HG03439 (cell line): Measurements from ENCODE around the gene RBM10.
A peak's percentile ranks its signal among the peaks of the same experiment; 100 is the strongest.
"Not testable (repeated sequence)": the region's sequence is repeated elsewhere in the genome, so short reads cannot be mapped to it uniquely, and the experiment has no call there.

Source experiments
- ATAC-seq: cut with Tn5 transposase; IDR thresholded peaks from one replicate; pipeline ENCODE4 v1.9.1; 2021; ENCODE audit warnings: mild to moderate bottlenecking, moderate library complexity; ENCODE audit not compliant: unreplicated experiment

Gene RBM10, protein sequence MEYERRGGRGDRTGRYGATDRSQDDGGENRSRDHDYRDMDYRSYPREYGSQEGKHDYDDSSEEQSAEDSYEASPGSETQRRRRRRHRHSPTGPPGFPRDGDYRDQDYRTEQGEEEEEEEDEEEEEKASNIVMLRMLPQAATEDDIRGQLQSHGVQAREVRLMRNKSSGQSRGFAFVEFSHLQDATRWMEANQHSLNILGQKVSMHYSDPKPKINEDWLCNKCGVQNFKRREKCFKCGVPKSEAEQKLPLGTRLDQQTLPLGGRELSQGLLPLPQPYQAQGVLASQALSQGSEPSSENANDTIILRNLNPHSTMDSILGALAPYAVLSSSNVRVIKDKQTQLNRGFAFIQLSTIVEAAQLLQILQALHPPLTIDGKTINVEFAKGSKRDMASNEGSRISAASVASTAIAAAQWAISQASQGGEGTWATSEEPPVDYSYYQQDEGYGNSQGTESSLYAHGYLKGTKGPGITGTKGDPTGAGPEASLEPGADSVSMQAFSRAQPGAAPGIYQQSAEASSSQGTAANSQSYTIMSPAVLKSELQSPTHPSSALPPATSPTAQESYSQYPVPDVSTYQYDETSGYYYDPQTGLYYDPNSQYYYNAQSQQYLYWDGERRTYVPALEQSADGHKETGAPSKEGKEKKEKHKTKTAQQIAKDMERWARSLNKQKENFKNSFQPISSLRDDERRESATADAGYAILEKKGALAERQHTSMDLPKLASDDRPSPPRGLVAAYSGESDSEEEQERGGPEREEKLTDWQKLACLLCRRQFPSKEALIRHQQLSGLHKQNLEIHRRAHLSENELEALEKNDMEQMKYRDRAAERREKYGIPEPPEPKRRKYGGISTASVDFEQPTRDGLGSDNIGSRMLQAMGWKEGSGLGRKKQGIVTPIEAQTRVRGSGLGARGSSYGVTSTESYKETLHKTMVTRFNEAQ

DNA sequence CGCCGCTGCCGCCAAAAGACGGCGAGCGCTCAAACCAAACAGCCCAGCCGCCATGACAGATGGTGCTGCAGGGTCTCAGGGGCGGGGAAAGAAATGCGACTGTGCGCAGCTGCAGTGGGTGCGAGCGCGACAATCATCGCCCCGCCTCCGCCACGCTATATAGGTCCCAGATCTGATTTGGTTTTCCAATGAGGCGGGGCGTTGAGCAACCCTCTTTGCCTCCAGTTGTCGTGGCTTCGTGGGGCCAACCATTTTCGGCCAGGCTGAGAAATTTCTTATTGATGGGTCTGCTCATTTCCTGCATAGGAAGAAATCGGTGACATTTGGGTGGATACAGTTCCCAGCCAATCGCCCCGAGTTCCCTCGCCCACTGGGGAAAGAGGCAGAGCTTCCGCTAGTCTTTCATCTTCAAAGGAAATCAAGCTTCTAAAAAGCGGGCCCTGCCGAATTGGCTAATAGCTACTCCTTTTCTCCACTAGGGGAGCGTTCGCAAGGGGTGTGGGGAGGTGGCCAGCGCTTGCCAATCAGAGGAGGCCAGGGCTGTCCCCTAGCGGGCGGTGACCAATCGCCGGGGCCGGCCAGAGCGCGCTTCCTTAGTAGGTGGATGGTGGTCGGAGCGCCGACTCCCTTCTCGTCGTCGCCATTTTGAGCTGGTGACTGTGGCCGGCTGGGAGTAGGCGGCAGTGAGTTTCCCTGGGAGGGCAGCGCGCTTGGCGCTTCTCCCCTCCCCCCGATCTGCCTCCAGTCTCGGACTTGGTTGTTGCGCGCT is at the start of gene RBM10, which contains the start of gene NDUFB11:
Gene RBM10, plus strand, starts transcription at position 596 of the 769 bp plus-strand sequence. CDS start 2,261 bp downstream, outside the sequence.
Gene NDUFB11, minus strand, starts transcription at position 77 of the 769 bp plus-strand sequence. Its CDS starts 23 bp downstream, at position 54.
- peak; percentile 84 for ATAC-seq

DNA sequence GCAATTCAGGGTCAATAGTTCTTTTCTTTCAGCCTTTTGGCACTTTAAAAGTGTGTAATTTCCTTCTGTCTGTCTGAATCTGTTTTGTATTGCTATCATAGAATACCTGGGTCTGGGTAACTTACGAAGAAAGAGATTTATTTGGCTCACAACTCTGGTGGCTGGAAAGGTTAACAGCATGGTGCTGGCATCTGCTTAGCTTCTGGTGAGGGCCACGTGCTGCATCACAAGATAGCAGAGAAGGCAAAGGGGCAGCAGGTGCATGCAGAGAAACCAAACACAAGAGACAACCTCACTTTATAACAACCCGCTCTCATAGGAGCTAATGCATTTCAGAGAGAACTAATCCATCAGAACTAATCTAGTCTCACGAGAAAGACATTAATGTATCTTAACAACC is 48.0 kb upstream of the RBM10 start:
- ATAC-seq, result no peak

DNA sequence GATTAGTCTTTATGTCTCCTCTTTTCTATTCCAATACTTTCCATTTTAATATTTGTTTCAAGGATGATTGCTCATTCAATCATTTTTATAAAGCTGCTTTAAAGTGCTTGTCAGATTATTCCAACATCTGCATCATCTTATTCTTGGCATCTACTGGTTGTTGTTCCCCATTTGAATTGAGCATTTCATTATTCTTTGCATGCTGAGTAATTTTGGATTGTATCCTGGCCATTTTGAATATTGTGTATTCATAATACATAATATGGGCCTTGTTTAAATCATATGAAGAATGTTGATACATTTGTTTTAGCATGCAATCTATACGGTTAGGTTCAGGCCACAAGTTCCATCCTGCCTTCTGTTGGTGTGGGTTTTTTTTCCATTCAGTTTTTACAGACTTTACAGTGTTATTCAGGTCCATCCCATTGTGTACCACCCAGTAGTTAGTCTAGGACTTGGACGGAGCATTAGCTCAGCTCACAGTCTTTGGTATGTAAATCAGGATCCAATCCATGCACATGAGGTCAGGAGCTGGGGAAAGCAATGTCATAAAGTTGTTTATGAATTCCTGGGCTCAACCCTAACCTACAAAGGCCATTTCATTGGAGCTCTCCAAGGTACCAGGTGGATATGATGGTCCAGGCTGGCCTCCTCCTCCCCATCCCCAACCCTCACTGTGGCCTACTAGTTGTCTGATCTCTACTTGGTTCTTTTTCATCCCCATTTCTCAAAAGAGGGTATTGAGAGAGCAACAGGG is 46.5 kb upstream of the RBM10 start:
- no peak for ATAC-seq

DNA sequence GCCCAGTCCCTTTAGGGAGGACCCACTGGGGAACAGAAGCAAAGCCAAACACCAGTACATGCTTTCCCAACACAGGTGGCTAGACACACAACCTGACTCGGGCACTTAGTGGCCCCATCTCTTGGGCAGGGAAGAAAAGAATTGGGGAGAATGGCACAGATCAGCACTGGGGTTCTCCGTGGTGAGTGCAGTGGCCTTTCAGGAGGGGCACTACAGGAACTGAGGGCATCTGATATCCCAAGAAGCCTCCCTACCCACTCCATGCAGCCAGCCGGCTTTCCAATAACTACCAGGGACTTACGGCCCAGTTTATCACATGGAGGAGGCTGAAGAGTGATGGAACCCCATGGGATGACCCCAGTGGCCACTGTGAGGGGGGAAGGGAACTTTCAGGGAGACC is 43.8 kb upstream of the RBM10 start:
- no peak for ATAC-seq

DNA sequence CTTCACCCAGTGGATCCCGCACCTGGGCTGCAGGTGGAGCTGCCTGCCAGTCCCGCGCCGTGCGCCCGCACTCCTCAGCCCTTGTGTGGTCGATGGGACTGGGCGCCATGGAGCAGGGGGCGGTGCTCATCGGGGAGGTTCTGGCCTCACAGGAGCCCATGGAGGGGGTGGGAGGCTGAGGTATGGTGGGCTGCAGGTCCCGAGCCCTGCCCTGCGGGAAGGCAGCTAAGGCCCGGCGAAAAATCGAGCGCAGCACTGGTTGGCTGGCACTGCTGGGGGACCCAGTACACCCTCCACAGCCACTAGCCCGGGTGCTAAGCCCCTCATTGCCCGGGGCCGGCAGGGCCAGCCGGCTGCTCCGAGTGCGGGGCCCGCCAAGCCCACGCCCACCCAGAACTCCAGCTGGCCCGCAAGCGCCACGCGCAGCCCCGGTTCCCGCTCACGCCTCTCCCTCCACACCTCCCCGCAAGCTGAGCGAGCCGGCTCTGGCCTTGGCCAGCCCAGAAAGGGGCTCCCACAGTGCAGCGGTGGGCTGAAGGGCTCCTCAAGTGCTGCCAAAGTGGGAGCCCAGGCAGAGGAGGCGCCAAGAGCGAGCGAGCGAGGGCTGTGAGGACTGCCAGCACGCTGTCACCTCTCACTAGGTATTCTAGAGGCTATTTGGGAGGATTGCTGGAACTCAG is 33.9 kb upstream of the RBM10 start:
- ATAC-seq, result not testable (repeated sequence)

DNA sequence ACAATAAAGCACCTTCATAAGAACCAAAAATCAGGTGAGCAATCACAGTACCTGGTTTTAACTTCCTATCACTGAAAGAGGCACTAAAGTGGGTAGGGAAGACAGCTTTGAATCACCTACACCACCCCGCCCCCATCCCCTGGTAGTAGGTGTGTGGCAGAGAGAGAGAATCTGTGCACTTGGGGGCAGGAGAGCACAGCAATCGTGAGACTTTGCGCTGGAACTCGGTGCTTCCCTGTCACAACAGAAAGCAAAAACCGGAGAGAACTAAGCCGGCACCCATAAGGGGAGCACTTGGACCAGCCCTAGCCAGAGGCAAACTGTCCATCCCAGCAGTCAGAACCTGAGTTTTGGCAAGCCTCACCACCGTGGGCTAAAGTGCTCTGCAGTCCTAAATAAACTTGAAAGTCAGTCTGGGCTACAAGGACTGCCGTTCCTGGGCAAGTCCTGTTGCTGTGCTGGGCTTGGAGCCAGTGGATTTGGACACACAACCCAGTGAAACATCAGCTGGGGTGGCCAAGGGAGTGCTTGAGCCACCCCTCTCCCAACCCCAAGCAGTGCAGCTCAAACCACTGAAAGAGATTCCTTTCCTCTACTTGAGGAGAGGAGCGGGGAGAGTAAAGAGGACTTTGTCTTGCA is 32.6 kb upstream of the RBM10 start:
- no peak for ATAC-seq

DNA sequence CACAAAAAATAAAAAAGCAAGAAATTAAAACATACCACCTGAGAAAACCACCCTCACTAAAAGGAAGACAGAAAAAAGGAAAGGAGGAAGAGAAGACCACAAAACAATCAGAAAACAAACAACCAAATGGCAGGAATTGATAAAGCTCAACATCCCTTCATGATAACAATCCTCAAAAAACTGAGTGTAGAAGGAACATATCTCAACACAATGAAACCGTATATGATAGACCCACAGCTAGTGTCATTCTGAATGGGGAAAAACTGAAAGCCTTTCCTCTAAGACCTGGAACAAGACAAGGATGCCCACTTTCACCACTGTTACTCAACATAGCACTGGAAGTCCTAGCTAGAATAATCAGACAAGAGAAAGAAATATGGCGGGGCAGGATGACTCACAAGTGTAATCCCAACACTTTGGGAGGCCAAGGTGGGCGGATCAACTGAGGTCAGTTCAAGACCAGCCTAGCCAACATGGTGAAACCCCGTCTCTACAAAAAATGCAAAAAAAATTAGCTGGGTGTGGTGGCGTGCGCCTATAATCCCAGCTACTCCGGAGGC is 28.4 kb upstream of the RBM10 start:
- not testable (repeated sequence) for ATAC-seq

DNA sequence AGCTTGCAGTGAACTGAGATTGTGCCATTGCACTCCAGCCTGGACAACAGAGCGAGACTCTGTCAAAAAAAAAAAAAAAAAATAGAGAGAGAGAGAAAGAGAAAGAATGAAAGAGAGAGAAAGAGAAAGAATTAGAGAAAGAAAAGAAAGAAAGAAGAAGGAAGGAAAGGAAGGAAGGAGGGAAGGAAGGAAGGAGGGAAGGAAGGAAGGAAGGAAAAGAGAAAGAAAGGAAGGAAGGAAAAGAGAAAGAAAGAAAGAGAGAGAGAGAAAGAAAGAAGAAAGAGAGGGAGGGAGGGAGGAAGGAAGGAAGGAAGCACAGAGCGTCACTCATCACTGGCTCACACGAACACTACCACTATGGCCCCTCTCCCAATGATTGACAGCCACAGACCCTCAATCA is 20.6 kb upstream of the RBM10 start:
- not testable (repeated sequence) for ATAC-seq

DNA sequence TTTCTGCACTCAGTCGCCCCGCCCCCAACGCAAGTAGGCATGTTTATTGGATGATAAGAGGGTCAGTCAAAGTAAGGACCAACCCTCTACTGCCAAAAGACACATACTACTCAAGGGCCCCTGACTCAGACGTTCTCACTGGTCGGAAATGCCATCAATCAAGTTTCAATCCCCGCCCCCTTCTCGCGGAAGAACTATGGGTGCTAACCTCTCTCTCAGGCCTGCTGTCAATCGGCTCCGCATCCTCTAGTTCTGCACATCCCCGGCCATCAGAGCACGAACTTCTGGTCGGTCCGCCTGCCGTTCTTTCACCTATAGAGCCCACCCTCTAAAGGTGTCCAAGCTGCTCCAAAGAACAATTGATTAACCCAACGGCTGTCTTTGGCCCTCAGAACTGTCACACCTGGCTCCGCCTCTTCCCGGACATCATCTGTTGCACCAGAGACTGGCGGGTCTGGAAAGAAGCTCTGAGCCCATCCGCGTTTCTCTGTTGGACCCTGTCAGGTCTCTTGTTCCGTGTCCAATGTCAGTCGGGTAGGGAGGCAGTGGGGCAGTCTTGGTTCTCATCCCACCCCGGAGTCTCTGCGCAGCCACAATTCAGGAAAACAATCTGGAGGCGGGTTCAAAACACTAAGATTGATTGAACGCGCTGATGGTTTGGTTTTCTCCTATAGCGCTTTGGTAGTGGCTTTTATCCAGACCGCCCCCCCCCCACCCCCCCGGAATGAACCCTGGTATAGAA is 15.7 kb upstream of the RBM10 start:
- ATAC-seq, result peak; percentile 99

DNA sequence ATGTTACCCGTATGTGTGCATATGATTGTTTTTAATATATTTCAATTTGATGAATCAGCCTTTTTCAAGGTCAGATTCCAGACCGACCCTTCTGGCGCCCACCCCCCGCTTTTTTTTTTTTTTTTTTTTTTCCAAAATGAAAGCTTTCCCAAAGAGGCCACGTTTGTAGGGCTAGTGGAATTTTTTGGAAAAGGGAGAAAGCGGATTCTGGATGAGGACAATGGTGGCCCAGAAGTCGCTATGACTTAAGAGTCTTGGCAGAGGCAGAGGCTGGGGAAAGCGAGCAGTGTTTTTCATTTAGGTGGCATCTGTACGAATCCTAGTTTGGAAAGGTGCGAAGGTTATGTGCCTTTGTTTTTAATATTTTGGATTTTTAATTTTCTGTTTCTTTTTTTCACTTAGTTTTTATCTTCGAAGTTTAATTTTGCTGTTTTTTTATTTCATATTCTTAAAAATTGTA is 15.1 kb upstream of the RBM10 start:
- ATAC-seq, result no peak

DNA sequence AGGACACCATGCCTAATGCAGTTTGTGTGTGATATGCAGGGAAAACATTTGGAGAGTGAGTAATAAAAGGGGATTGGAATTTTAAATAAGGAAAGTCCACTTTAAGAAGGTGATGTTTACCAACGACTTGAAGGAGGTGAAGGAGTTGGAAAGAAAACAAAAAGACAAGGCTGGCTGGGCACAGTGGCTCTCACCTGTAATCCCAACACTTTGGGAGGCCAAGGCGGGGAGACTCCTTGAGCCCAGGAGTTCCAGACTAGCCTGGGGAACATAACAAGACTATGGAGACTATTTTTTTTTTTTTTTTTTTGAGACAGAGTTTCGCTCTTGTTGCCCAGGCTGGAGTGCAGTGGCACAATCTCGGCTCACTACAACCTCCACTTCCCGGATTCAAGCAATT is 11.5 kb upstream of the RBM10 start:
- no peak for ATAC-seq

DNA sequence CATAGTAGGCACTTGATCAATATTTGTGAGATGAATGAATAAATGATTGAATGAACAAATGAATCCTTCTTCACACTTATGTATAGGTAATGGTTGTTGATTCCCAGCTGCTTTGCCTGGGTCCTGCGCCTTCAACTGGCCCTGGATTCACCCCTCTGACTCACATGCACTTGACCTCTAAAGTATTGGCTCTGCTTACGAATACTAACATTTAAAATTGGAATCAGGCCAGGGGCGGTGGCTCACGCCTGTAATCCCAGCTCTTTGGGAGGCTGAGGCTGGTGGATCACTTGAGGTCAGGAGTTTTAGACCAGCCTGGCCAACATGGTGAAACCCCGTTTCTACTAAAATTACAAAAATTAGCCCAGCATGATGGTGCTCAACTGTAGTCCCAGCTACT is 9.4 kb upstream of the RBM10 start:
- ATAC-seq, result not testable (repeated sequence)

DNA sequence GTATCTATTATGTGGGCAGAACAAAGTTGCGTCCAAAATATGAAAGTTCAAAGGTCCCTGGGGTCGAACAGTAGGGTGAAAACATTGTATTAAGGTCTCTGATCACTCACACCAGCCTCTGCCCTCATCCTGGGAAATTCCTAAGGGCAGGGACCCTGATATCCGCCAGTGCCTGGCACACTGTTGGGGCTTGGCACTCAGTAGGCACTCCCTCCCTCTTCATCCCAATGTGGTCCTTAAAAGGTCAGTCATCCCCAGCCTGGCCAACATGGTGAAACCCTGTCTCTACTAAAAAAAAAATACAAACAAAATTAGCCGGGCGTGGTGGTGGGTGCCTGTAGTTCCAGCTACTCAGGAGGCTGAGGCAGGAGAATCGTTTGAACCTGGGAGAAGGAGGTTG is 6.8 kb upstream of the RBM10 start:
- ATAC-seq, result no peak

DNA sequence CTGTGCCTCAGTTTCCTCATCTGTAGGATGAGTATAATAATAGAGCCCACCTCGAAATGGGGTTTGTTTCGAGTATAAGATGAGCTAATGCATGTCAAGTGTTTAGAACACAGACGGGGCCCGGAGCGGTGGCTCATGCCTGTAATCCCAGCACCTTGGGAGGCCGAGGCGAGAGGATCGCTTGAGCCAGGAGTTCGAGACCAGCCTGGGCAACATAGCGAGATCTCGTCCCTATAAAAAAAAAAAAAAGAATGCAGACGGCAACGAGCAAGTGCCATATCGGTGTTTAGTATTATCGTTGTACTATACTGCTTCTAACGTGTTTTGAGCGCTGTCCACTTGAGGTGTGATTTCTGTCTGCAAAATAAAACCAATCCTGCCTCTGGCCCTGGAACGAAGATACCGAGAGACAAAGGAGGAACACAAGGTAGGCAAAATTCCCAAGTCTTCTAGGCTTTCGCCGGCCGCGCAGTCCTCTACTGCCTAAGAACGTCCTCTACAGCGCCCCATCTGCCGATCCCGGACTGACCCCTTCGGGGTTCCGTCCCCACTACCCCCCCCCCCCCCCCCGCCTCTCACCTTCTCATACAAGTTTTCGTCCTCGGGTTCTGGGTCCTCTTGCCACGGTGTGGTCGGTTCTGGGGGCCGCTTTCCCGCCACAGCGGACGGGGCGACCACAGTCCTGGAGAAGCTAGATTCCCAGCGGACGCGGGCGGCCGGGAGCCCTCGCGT is 961 bp upstream of the RBM10 start:
- ATAC-seq, result no peak

DNA sequence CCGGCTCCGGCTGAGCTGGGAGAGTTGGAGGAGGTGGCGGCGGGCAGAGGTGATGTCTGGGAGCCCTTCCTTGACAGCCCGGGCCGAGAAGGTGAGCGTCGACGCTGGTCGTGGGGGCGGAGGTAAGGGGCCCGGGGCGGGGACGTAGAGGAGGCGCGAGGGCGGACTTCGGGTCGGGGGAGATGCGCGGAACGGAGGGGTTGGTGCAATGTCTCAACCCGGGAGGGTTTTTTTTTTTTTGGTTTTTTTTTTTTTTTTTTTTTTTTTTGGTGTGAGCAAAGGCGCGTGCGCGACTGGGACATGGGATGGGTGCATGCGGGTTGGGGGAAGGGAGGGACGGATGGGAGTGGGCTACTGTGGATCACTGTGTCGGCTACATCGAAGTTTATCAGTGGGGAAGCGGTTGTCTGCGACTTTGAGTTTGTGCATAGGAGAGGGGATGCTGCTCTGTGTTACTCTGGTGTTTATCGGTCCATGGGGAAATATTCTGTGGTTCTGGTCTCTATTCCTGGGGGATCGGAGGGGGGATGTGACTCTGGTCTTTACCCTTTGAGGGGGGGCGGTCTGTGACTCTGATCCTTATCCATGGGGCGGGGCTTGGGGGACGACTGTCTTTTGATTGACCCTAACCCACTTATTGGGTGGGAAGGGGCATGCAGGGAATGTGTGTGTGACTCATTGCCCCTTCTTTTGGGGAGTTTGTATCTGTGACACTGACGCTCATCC is 537 bp downstream of the RBM10 start:
- ATAC-seq, result peak; percentile 16

DNA sequence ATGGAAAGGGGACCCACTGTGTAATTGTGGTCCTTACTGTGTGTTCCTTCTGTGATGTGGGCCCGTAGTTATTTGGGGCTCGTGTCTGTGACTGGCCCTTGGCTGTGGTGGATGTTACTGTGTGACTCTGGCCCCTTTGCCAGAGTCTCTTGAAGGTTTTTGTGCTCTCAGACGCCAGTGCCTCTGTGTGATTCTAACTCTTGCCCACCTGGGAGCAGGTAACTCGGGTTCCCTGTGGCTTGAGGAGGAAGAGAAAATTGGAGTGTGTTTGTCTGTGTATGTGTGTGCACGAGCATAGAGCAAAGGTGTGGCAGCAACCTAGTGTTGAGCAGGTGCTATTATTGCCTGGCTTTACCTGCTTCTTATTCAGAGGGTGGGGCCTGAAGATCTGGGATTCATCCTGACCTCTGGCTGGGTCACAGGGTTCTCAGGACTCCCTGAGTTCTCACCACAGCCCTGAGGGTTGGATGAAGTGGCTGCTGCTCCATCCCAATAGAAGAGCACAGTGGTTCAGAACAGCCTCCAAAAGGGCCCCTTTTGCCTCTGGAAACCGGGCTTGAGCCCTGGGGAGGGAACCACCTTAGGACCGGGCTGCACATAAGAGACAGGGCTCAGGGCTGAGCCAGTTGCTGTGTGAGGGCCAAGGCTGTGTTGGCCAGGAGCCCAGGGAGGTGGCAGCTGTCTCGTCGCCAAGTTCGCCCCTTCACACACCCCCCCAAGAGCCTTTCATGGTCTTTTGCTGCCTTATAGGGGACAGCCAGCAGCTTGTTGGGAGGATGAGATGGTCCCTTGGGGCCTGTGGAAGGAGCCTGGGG is 1.3 kb downstream of the RBM10 start:
- ATAC-seq, result no peak
